HepG2 (cell line): ENCODE measurements around the gene TCTA. TPM values are rescaled to one million over a fixed set of nuclear protein-coding genes. Genes with fewer than 3 reads are reported as not detected.

Experiments
- ARHGAP35 ChIP-seq: sonication (generic); formaldehyde crosslinking; IDR thresholded peaks from 2 replicates; pipeline ENCODE4 v1.9.0; 2022; ENCODE audit warnings: mild to moderate bottlenecking, inconsistent platforms, moderate library complexity, missing genetic modification reagents, borderline replicate concordance
- ASH2L ChIP-seq: fragments of 300-600, 200-600 bp; sonication (generic); IDR thresholded peaks from 2 replicates; pipeline ENCODE4 v1.7.0; 2017; ENCODE audit warnings: low read depth, mild to moderate bottlenecking, moderate library complexity, mixed read lengths, low read length; ENCODE audit not compliant: insufficient read length
- ATAD3A ChIP-seq: sonication (generic); formaldehyde crosslinking; IDR thresholded peaks from 2 replicates; pipeline ENCODE4 v1.4.0; 2020; ENCODE audit warnings: missing genetic modification reagents
- CC2D1A ChIP-seq: sonication (generic); formaldehyde crosslinking; IDR thresholded peaks from 2 replicates; pipeline ENCODE4 v1.8.1; 2023; ENCODE audit warnings: mild to moderate bottlenecking, missing genetic modification reagents
- ETV6 ChIP-seq: sonication (generic); formaldehyde crosslinking; conservative IDR thresholded peaks from 2 replicates; pipeline ENCODE4 v1.4.0; 2020; ENCODE audit warnings: missing genetic modification reagents
- FLYWCH1 ChIP-seq: sonication (generic); formaldehyde crosslinking; IDR thresholded peaks from 2 replicates; pipeline ENCODE4 v1.8.1; 2023; ENCODE audit warnings: mild to moderate bottlenecking, missing genetic modification reagents
- GLI4 ChIP-seq: sonication (generic); formaldehyde crosslinking; IDR thresholded peaks from 2 replicates; pipeline ENCODE4 v1.5.1; 2020; ENCODE audit warnings: missing genetic modification reagents, mild to moderate bottlenecking, moderate library complexity, borderline replicate concordance
- GTF3A ChIP-seq: sonication (generic); formaldehyde crosslinking; conservative IDR thresholded peaks from 2 replicates; pipeline ENCODE4 v1.4.0; 2020; ENCODE audit warnings: mild to moderate bottlenecking, missing genetic modification reagents
- HNRNPLL ChIP-seq: fragments of 200-400 bp; formaldehyde crosslinking; IDR thresholded peaks from 2 replicates; pipeline ENCODE4 v1.6.1; 2017; ENCODE audit warnings: mild to moderate bottlenecking, low read depth, low read length; ENCODE audit not compliant: poor library complexity, severe bottlenecking
- KAT7 ChIP-seq: IDR thresholded peaks from 2 replicates; pipeline ENCODE4 v1.6.1; 2018; ENCODE audit warnings: borderline replicate concordance, missing compliant biosample characterization
- MYNN ChIP-seq: sonication (generic); formaldehyde crosslinking; IDR thresholded peaks from 2 replicates; pipeline ENCODE4 v1.4.0; 2020; ENCODE audit warnings: mild to moderate bottlenecking, low read depth, missing genetic modification reagents
- NFIC ChIP-seq: IDR thresholded peaks from 2 replicates; pipeline ENCODE4 v1.6.1; 2012; ENCODE audit warnings: mild to moderate bottlenecking, low read length, inconsistent platforms
- SP1 ChIP-seq, 2 experiments: fragments of 450-650 bp in 1 of 2; sonication (generic) in 1 of 2; formaldehyde crosslinking in 1 of 2; IDR thresholded peaks; 2 replicates each; pipeline versions ENCODE4 v1.4.0 to v1.6.1; 2016 to 2020; ENCODE audit warnings: missing genetic modification reagents in 1 of 2
- SSRP1 ChIP-seq: IDR thresholded peaks from 2 replicates; pipeline ENCODE4 v1.6.1; 2016; ENCODE audit warnings: control low read depth
- ZBTB21 ChIP-seq: sonication (generic); formaldehyde crosslinking; IDR thresholded peaks from 2 replicates; pipeline ENCODE4 v1.4.0; 2020; ENCODE audit warnings: missing genetic modification reagents
- ZC3H13 ChIP-seq: sonication (generic); formaldehyde crosslinking; IDR thresholded peaks from 2 replicates; pipeline ENCODE4 v1.8.1; 2023; ENCODE audit warnings: mild to moderate bottlenecking, missing genetic modification reagents, moderate library complexity
- ZNF550 ChIP-seq: sonication (generic); formaldehyde crosslinking; IDR thresholded peaks from 2 replicates; pipeline ENCODE4 v1.4.0; 2020; ENCODE audit warnings: mild to moderate bottlenecking, missing genetic modification reagents, borderline replicate concordance
- ZNF878 ChIP-seq: sonication (generic); formaldehyde crosslinking; IDR thresholded peaks from 2 replicates; pipeline ENCODE4 v1.8.1; 2023; ENCODE audit warnings: mild to moderate bottlenecking, missing genetic modification reagents, moderate library complexity
- polyA plus RNA-seq, 8 experiments: library from polyadenylated mRNA; depleted of rRNA in 3 of 8; stranded (reverse) in 7 of 8; unstranded in 1 of 8; fragments of >200 nt; fragmentation: Illumina TruSeq in 4 of 8; extraction: Trizol in 4 of 8; gene quantifications; 2 replicates each; pipeline versions ENCODE4 v1.2.1 to v1.2.3, GENCODE V29; 2011 to 2016; ENCODE audit warnings: low read depth in 4 of 8, missing spikeins in 1 of 8, mixed read lengths in 1 of 8; ENCODE audit not compliant: insufficient read depth in 1 of 8
- total RNA-seq, 5 experiments: library from RNA; depleted of rRNA; stranded (reverse); fragments of >200 nt; fragmentation: Illumina TruSeq; extraction: Trizol; gene quantifications; 2 replicates each; pipeline ENCODE4 v1.2.3, GENCODE V29; 2016; ENCODE audit warnings: low read depth in 1 of 5
- TF ChIP-seq, protein P1 (sequence below): sonication (generic); formaldehyde crosslinking; IDR thresholded peaks from 2 replicates; pipeline ENCODE4 v1.5.0; 2020; ENCODE audit warnings: mild to moderate bottlenecking, missing genetic modification reagents, borderline replicate concordance
- TF ChIP-seq, protein P2 (sequence below): sonication (generic); formaldehyde crosslinking; IDR thresholded peaks from 2 replicates; pipeline ENCODE4 v1.8.1; 2023; ENCODE audit warnings: mild to moderate bottlenecking, inconsistent platforms, moderate library complexity, missing genetic modification reagents, borderline replicate concordance

The TCTA gene
- total and polyA plus RNA-seq, 2 of the 13 experiments (the other 11 are each of a cell fraction or from before 2014, with no cell fraction given): 8.3 to 13.2 TPM

DNA sequence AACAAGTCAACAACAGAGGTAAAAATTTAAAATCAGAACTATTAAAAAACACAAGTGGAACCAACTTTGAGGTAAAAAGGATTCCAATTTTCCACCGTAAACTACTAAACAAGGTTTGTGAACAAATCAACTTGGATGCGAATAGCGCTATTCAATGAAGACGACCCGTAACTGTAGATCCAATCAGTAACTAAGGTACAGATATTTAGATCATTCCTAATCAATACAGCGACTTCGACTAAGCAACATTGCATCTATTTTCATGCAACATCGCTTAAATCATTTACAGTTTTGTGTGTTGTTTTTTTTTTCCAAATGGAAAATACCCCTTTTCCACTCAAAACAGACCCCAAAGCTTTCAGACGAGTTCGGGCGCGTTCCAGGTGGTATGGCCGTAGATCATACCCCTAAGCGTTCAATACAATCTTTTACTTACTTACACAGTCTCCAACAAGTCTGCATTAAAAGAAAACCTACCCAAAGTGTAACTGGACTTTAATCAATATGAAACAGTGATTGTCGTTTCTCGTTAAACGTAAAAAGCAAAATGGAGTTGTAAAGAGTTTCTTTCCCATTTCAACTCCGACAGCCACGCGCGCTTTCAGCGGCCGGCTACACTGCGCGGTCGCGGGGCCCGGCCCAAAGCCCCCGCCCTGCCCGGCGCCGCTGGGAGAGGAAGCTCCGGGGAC lies 1.2 kb upstream of the TCTA start (continued):
- TF ChIP-seq ASH2L: peak; percentile 78
- TF ChIP-seq ZNF550 (CRISPR knock-in tag): no peak
- no peak for TF ChIP-seq NFIC
- TF ChIP-seq ARHGAP35 (CRISPR knock-in tag): no peak
- TF ChIP-seq HNRNPLL: no peak
- no peak for TF ChIP-seq CC2D1A
- no peak for TF ChIP-seq ZBTB21 (CRISPR knock-in tag)
- TF ChIP-seq ATAD3A (CRISPR knock-in tag): no peak
- TF ChIP-seq SSRP1 (CRISPR knock-in tag): 0 out of 2 replicates have a peak, but pooled peaks have one; percentile 59
- TF ChIP-seq GLI4 (CRISPR knock-in tag): no peak
- TF ChIP-seq SP1 (IDR thresholded peaks at IDR 0.05): no peak
- TF ChIP-seq SP1 (CRISPR knock-in tag; IDR thresholded peaks at IDR 0.05): no peak
- TF ChIP-seq, protein P1, sequence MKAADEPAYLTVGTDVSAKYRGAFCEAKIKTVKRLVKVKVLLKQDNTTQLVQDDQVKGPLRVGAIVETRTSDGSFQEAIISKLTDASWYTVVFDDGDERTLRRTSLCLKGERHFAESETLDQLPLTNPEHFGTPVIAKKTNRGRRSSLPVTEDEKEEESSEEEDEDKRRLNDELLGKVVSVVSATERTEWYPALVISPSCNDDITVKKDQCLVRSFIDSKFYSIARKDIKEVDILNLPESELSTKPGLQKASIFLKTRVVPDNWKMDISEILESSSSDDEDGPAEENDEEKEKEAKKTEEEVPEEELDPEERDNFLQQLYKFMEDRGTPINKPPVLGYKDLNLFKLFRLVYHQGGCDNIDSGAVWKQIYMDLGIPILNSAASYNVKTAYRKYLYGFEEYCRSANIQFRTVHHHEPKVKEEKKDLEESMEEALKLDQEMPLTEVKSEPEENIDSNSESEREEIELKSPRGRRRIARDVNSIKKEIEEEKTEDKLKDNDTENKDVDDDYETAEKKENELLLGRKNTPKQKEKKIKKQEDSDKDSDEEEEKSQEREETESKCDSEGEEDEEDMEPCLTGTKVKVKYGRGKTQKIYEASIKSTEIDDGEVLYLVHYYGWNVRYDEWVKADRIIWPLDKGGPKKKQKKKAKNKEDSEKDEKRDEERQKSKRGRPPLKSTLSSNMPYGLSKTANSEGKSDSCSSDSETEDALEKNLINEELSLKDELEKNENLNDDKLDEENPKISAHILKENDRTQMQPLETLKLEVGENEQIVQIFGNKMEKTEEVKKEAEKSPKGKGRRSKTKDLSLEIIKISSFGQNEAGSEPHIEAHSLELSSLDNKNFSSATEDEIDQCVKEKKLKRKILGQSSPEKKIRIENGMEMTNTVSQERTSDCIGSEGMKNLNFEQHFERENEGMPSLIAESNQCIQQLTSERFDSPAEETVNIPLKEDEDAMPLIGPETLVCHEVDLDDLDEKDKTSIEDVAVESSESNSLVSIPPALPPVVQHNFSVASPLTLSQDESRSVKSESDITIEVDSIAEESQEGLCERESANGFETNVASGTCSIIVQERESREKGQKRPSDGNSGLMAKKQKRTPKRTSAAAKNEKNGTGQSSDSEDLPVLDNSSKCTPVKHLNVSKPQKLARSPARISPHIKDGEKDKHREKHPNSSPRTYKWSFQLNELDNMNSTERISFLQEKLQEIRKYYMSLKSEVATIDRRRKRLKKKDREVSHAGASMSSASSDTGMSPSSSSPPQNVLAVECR (CRISPR knock-in tag): 0 out of 2 replicates have a peak, but pooled peaks have one; percentile 25
- TF ChIP-seq ETV6 (CRISPR knock-in tag): no peak
- peak; percentile 51; the same call in 1 of the 2 replicates for TF ChIP-seq ZNF878 (CRISPR knock-in tag)
- TF ChIP-seq MYNN (CRISPR knock-in tag): no peak
- TF ChIP-seq, protein P2, sequence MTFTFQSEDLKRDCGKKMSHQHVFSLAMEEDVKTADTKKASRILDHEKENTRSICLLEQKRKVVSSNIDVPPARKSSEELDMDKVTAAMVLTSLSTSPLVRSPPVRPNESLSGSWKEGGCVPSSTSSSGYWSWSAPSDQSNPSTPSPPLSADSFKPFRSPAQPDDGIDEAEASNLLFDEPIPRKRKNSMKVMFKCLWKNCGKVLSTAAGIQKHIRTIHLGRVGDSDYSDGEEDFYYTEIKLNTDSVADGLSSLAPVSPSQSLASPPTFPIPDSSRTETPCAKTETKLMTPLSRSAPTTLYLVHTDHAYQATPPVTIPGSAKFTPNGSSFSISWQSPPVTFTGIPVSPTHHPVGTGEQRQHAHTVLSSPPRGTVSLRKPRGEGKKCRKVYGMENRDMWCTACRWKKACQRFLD (CRISPR knock-in tag): no peak
- no peak for TF ChIP-seq GTF3A
- TF ChIP-seq FLYWCH1 (CRISPR knock-in tag): peak; percentile 54; the same call in 1 of the 2 replicates
- 0 out of 2 replicates have a peak, but pooled peaks have one; percentile 27 for TF ChIP-seq KAT7 (CRISPR knock-in tag)
- 0 out of 2 replicates have a peak, but pooled peaks have one; percentile 65 for TF ChIP-seq ZC3H13 (CRISPR knock-in tag)
